HEK293 (cell line): ENCODE measurements around the gene ZNF506.
A peak's percentile ranks its signal among the peaks of the same experiment; 100 is the strongest.

Experiments
- CTCF ChIA-PET: fragments of 350-600 bp; formaldehyde crosslinking; extraction: SDS; loops from one replicate; lab custom pipeline; 2021; ENCODE audit warnings: antibody characterized with exemption; lab: Yijun Ruan, JAX
- POLR2A ChIA-PET: fragments of 300-600 bp; formaldehyde crosslinking; extraction: SDS; loops from one replicate; lab custom pipeline; 2020; ENCODE audit warnings: antibody characterized with exemption, inconsistent platforms; lab: Yijun Ruan, JAX
- H3K27ac ChIP-seq: fragments of 200-500 bp; sonication (Bioruptor generic); 2 replicates; pipeline ENCODE4 v1.5.1; 2014; ENCODE audit warnings: low read depth, low read length, control low read depth, inconsistent platforms; ENCODE audit errors: extremely low read depth
- H3K36me3 ChIP-seq, 2 experiments: fragments of 200-500 bp in 1 of 2; sonication (Bioruptor generic) in 1 of 2; 1 replicate in 1 of 2; 2 replicates in 1 of 2; pipeline ENCODE4 v1.5.1; 2014 to 2017; ENCODE audit warnings: inconsistent platforms in 2 of 2, low read length in 2 of 2; ENCODE audit not compliant: control insufficient read depth in 2 of 2, insufficient read depth in 1 of 2
- H3K4me1 ChIP-seq: fragments of 200-500 bp; sonication (Bioruptor generic); 2 replicates; pipeline ENCODE4 v1.5.1; 2014; ENCODE audit warnings: mild to moderate bottlenecking, low read length, inconsistent platforms; ENCODE audit not compliant: control insufficient read depth, insufficient read depth
- H3K4me3 ChIP-seq: 2 replicates; pipeline ENCODE4 v1.5.1; 2011; ENCODE audit warnings: low read depth, mild to moderate bottlenecking, control low read depth, low read length, moderate library complexity
- H3K9me3 ChIP-seq: fragments of 200-500 bp; sonication (Bioruptor generic); 2 replicates; pipeline ENCODE4 v1.5.1; 2014; ENCODE audit warnings: low read depth, low read length, inconsistent platforms; ENCODE audit not compliant: control insufficient read depth, insufficient read depth
- HOXD13 ChIP-seq: sonication (generic); formaldehyde crosslinking; IDR thresholded peaks from 2 replicates; pipeline ENCODE4 v1.8.0; 2022; ENCODE audit warnings: missing genetic modification reagents, borderline replicate concordance
- MEIS1 ChIP-seq: sonication (generic); formaldehyde crosslinking; IDR thresholded peaks from 2 replicates; pipeline ENCODE4 v1.8.1; 2022; ENCODE audit warnings: missing genetic modification reagents, mild to moderate bottlenecking, borderline replicate concordance
- SETDB1 ChIP-seq: IDR thresholded peaks from one replicate; pipeline ENCODE4 v1.6.1; 2017; ENCODE audit warnings: mild to moderate bottlenecking, low read length, moderate library complexity, mixed read lengths; ENCODE audit not compliant: insufficient read length
- TCF7L2 ChIP-seq: IDR thresholded peaks from 2 replicates; pipeline ENCODE4 v1.6.1; 2011; ENCODE audit warnings: low read depth, mild to moderate bottlenecking, inconsistent platforms, low read length, moderate library complexity, borderline replicate concordance
- TRIM28 ChIP-seq: IDR thresholded peaks from 2 replicates; pipeline ENCODE4 v1.6.1; 2011; ENCODE audit warnings: low read length, control low read depth, borderline replicate concordance
- WT1 ChIP-seq: fragments of 450-650 bp; formaldehyde crosslinking; IDR thresholded peaks from 2 replicates; pipeline ENCODE4 v1.5.1; 2016; ENCODE audit warnings: missing biosample characterization, missing genetic modification characterization
- ZNF24 ChIP-seq: fragments of 450-650 bp; formaldehyde crosslinking; IDR thresholded peaks from 2 replicates; pipeline ENCODE4 v1.5.1; 2016; ENCODE audit warnings: missing biosample characterization, missing genetic modification characterization
- ZNF274 ChIP-seq, 2 experiments: fragments of 200-500 bp in 1 of 2; fragments of 450-650 bp in 1 of 2; sonication (Bioruptor generic) in 1 of 2; formaldehyde crosslinking in 1 of 2; IDR thresholded peaks; 2 replicates each; pipeline versions ENCODE4 v1.5.1 to v1.6.1; 2014 to 2016; ENCODE audit warnings: borderline replicate concordance in 1 of 2, inconsistent platforms in 1 of 2, low read length in 1 of 2, missing biosample characterization in 1 of 2, missing genetic modification characterization in 1 of 2
- ZNF561 ChIP-seq: fragments of 450-650 bp; IDR thresholded peaks from 2 replicates; pipeline ENCODE4 v1.5.1; 2018; ENCODE audit warnings: missing biosample characterization, missing genetic modification characterization, borderline replicate concordance
- ZNF596 ChIP-seq: fragments of 450-650 bp; IDR thresholded peaks from 2 replicates; pipeline ENCODE4 v1.5.0; 2018; ENCODE audit warnings: missing biosample characterization, mild to moderate bottlenecking, missing genetic modification characterization, moderate library complexity
- ZSCAN23 ChIP-seq: fragments of 450-650 bp; formaldehyde crosslinking; IDR thresholded peaks from 2 replicates; pipeline ENCODE4 v1.5.1; 2016; ENCODE audit warnings: missing biosample characterization, missing genetic modification characterization
- ZSCAN4 ChIP-seq: fragments of 450-650 bp; formaldehyde crosslinking; IDR thresholded peaks from 2 replicates; pipeline ENCODE4 v1.5.1; 2017; ENCODE audit warnings: missing biosample characterization, missing genetic modification characterization
- TF ChIP-seq, protein P1 (sequence below): fragments of 450-650 bp; formaldehyde crosslinking; IDR thresholded peaks from 2 replicates; pipeline ENCODE4 v1.5.1; 2016; ENCODE audit warnings: missing biosample characterization, missing genetic modification characterization
- TF ChIP-seq, protein P2 (sequence below): fragments of 450-650 bp; IDR thresholded peaks from 2 replicates; pipeline ENCODE4 v1.5.1; 2018; ENCODE audit warnings: missing biosample characterization, mild to moderate bottlenecking, missing genetic modification characterization
- TF ChIP-seq, protein P3 (sequence below): fragments of 450-650 bp; formaldehyde crosslinking; IDR thresholded peaks from 2 replicates; pipeline ENCODE4 v1.5.1; 2017; ENCODE audit warnings: missing biosample characterization, missing genetic modification characterization

Gene ZNF506

GRCh38 chr19:19847781-19848180 is 26.2 kb upstream of the ZNF506 start:
- no peak for TF ChIP-seq MEIS1
- no peak for TF ChIP-seq ZSCAN23 (tag by site-specific recombination)
- TF ChIP-seq TCF7L2, result no peak
- TF ChIP-seq HOXD13 (CRISPR knock-in tag), result no peak
- TF ChIP-seq, protein P1, sequence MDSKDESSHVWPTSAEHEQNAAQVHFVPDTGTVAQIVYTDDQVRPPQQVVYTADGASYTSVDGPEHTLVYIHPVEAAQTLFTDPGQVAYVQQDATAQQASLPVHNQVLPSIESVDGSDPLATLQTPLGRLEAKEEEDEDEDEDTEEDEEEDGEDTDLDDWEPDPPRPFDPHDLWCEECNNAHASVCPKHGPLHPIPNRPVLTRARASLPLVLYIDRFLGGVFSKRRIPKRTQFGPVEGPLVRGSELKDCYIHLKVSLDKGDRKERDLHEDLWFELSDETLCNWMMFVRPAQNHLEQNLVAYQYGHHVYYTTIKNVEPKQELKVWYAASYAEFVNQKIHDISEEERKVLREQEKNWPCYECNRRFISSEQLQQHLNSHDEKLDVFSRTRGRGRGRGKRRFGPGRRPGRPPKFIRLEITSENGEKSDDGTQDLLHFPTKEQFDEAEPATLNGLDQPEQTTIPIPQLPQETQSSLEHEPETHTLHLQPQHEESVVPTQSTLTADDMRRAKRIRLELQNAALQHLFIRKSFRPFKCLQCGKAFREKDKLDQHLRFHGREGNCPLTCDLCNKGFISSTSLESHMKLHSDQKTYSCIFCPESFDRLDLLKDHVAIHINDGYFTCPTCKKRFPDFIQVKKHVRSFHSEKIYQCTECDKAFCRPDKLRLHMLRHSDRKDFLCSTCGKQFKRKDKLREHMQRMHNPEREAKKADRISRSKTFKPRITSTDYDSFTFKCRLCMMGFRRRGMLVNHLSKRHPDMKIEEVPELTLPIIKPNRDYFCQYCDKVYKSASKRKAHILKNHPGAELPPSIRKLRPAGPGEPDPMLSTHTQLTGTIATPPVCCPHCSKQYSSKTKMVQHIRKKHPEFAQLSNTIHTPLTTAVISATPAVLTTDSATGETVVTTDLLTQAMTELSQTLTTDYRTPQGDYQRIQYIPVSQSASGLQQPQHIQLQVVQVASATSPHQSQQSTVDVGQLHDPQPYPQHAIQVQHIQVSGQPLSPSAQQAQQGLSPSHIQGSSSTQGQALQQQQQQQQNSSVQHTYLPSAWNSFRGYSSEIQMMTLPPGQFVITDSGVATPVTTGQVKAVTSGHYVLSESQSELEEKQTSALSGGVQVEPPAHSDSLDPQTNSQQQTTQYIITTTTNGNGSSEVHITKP, result no peak
- no peak for TF ChIP-seq ZNF24 (tag by site-specific recombination)
- TF ChIP-seq, protein P2, sequence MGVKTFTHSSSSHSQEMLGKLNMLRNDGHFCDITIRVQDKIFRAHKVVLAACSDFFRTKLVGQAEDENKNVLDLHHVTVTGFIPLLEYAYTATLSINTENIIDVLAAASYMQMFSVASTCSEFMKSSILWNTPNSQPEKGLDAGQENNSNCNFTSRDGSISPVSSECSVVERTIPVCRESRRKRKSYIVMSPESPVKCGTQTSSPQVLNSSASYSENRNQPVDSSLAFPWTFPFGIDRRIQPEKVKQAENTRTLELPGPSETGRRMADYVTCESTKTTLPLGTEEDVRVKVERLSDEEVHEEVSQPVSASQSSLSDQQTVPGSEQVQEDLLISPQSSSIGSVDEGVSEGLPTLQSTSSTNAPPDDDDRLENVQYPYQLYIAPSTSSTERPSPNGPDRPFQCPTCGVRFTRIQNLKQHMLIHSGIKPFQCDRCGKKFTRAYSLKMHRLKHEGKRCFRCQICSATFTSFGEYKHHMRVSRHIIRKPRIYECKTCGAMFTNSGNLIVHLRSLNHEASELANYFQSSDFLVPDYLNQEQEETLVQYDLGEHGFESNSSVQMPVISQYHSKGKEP (tag by site-specific recombination), result no peak
- TF ChIP-seq ZSCAN4 (tag by site-specific recombination), result no peak
- TF ChIP-seq ZNF596 (tag by site-specific recombination), result no peak
- TF ChIP-seq, protein P3, sequence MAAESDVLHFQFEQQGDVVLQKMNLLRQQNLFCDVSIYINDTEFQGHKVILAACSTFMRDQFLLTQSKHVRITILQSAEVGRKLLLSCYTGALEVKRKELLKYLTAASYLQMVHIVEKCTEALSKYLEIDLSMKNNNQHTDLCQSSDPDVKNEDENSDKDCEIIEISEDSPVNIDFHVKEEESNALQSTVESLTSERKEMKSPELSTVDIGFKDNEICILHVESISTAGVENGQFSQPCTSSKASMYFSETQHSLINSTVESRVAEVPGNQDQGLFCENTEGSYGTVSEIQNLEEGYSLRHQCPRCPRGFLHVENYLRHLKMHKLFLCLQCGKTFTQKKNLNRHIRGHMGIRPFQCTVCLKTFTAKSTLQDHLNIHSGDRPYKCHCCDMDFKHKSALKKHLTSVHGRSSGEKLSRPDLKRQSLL (tag by site-specific recombination), result no peak
- TF ChIP-seq, all 188 proteins: peak for 0
- CTCF ChIA-PET, result interaction anchor here (0.7 kb wide), 1 partner anchor 17 kb away, joined by 3 read pairs; no protein-coding TSS in a partner anchor
- Histone ChIP-seq H3K4me3 (no peak overlapping the region), H3K9me3 (no peaks in the 10 kb centered on the region), H3K4me1 (no peaks in the 10 kb centered on the region), H3K36me3 (no peaks in the 10 kb centered on the region), H3K27ac (no peak overlapping the region)
- POLR2A ChIA-PET, result no interaction called here

DNA sequence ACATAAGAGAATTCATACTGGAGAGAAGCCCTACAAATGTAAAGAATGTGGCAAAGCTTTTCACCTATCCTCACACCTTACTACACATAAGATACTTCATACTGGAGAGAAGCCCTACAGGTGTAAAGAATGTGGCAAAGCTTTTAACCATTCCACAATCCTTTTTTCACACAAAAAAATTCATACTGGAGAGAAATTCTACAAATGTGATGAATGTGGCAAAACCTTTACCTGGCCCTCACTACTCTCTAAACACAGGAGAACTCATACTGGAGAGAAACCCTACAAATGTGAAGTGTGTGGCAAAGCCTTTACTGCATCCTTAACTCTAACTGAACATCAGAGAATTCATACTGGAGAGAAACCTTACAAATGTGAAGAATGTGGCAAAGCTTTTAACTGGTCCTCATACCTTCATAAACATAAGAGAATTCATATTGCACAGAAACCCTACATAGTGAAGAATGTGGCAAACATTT is 14.0 kb upstream of the ZNF506 start:
- ChIA-PET POLR2A (no interaction called here), CTCF (no interaction called here)
- Histone ChIP-seq H3K27ac (no peak overlapping the region), H3K9me3 (no peaks in the 10 kb centered on the region), H3K4me3 (no peak overlapping the region), H3K4me1 (no peaks in the 10 kb centered on the region), H3K36me3 (no peaks in the 10 kb centered on the region)
- TF ChIP-seq ZNF274 (IDR thresholded peaks at IDR 0.05; ENCODE audit: low read length) (0 out of 2 replicates have a peak, but pooled peaks have one; percentile 9), ZNF274 (tag by site-specific recombination; IDR thresholded peaks at IDR 0.05; ENCODE audit: borderline replicate concordance) (peak; percentile 85; the same call in 1 of the 2 replicates), TRIM28 (peak; percentile 77; the same call in 1 of the 2 replicates), ZNF561 (tag by site-specific recombination) (no peak), TCF7L2 (no peak), SETDB1 (peak; percentile 97), WT1 (tag by site-specific recombination) (no peak)
